Stimulated activated CD8-positive, alpha-beta memory T cell treated with anti-CD3 and anti-CD28 coated beads, Interleukin-15, amount 100 ng/mL, for 4 hours (primary cell): ENCODE results near the gene CD48.

Experiments used
- DNase-seq, 2 donors: peaks; one replicate each; pipeline ENCODE4 v3.0.0-alpha.2; 2020; ENCODE audit warnings: low read depth in 2 of 2

CD48 gene

DNA sequence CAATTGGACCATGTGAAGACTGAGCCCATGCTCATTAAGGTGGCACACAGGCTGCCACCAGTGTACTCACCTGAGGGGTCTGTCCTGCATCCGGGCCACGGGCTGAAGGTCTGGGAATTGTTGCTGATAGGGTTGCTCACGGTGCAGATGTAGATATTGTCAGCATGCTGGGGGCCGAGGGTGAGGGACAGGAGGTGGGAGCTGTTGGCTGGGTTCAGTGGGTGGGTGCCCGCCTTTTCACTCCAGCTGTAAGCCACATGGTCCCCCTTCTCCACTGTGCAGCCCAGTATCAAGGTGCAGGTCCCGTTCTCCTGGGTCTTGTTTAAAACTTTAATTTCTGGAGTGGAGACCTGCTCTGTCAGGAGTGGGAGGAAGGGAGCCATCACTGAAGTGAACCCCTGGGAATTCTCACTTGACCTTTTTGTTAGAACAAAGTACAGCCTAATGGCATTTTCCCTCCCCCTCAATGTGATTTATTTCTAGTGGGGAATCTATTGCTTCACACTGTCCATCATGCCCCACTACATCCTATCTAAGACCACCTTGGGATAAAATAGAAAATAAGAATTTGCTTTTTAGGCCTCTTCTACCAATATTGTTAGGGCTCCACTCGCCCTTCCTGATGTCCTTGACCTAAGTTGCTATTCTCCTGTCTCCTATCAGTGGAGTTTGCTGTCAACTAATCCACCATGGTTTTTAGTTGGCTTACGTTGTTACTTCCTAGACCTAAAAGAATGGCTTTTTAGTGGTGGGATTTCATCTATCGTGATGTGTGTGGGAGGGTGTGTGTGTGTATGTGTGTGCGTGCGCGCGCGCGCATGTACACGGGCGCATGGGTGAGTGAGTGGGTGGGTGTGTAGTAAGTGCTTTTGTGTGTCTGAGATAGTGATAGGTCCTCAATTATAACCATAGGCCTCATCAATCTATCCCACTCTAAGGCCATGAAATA, 76.8 kb downstream of the CD48 start:
- DNase-seq, result no peak

DNA sequence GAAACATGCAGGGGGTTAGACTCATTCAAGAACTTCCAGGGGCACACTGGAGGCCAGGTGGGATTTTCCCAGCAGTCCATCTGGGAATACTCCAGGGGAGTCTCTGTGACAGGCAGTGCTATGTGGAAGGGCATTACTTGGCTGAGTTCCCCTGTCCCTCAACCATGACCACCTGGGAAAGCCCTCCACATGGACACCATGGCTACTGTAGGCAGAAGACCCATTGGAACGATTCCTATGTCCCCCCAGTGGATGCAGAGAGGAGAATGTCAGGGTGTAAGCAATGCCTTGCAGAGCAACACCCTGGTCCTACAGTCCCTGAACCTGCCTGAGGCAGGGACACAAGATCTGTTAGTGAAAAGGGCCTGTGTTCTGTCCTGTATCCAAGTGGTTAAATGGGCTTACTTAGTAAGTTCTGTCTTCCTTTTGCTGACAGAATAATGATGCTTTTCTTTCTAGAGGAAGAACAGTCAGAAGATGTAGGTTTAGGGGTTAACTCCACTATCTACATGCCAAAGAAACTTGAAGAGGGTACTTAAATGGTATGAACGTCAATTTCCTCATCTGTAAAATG, 78.2 kb downstream of the CD48 start:
- no peak for DNase-seq

DNA sequence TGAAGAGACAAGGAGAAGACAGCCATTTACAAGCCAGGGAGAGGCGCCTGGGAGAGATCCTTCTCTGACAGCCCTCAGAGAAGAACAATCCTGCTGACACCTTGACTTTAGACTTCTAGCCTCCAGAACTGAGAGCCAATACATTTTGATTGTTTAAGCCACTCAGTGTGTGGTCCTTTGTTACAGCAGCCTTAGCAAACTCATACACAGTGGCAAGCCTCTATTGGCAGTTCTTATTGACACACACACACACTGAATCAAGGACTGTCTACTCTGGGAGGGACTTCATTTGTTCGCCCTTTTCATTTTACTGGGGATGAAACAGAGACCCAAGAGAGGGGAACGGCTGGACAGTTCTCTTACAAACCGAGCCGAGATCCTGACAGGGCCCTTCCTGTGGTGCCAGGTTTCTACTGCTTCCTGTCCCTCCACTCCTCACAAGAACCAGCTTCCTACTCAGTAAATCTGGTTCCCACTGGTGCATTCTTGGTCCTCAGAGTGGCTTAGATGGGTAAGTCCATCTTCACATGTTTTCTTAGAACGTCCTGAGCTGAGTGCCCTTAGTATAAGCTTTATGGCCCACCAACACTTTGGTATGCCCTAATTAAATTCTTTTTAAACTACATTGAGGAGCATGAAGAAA, 79.5 kb downstream of the CD48 start:
- no peak for DNase-seq

DNA sequence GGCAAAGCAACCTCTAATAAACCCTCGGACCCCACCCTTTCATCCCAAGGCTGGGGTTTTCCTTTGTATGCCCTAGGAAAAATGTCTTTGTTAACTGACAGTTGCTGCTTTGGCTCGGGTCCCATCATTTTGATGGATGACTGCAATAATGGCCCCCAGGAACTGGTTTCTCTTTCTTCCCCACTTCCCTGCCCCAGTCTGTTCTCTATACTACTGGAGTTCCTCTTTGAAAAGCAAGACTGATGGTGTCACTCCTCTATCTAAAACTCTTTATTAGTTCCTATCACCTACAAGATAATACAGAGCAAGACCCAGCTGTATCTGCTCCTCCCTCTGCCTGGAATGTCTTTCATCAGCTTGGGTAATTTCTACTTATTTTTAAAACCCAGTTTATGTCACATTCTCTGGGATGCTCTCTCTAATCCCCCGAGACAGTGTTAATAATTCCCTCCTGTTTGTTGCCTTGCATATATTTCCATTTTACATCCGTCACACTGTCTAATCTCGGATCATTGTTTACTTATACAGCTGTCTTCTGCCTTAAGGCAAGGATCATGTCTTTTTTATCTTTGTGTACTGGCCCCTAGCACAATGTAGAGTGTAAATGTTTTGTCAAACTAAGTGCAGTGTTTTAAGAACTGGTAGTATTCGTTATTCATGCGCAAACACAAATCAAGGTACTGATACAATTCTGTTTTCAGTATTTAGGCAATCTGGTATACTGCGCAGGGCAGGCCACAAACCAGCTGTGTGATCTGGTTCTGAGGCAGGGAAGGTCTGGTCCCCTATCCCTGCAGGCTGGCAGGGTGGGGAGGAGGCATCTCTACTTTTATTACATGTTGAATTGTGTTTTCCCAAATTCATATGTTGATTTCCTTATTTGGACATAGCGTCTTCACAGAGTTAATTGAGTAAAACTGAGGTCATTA, 80.8 kb downstream of the CD48 start:
- DNase-seq, result no peak

DNA sequence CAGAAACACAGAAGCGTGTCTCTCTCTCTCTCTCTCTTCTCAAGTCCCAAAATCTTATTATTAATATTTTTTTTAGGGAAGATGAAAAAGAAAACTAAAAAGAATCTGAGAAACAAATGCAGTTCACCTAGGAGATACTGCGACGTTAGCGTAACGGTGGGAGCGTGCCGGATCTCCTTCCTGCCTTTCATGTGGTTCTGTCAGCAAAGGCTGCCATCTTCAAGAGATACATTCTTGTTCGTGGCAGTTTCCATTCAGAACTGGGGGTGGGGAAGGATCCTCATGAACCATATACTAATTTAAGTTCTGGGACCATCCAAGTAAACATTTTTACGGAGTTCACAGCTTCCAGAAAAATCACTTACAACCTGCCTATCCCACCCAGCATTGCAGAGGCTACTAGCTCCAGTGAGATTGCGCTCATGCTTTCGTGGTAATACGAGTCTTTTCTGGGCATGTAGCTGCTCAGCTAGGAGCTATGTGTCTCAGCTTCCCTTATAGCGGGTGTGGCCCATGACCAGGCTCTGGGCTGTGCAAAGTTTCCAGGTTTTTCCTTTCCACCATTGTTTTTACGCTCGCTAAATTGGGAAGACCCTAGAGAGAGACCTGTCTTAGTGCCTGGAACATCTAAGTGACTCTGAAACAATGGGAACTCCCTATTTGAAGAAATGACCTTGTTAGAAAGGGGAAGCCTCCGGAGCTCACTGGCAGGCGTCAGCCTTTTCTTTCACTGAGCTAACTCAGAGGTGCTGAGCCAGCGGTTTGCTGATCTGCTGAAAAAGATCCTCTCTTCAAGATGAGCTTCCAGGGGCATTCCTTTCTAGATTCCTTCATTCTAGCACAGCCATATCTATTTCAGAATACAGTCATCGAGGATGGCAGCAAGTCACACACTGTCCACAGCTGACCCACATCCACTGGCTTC, 82.1 kb downstream of the CD48 start:
- DNase-seq, result peak in 1 of 2 donors; percentile 59

DNA sequence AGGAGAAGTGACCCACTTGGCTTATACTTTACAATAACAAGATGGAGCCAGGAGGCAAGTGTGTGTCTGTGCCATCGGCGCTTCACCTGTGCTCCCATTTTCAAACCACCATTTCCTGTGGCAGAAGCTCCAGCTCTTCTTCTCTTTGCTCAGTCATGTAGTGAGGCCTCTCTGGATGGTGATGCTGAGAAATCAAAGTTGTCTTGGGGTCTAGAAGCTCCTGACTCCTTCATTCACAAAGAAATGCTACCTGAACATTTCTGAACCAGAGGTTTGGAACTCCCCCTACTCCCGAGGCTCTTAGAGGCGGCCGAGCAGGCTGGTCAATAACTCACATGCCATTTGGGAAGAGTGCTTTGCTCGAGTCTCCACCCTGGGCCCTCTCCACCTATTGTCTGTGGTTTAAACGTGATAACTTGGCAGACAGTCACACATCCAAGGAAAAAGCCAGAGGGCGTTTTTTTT, 82.8 kb downstream of the CD48 start:
- no peak for DNase-seq
